Heart right ventricle (tissue), 16 donors: ENCODE results near the gene RPS6KA4. TPM values are rescaled to one million over a fixed set of nuclear protein-coding genes. Genes with fewer than 3 reads are reported as not detected.

Experiments used
- ATAC-seq, 8 donors: fragments of 200-7000 bp; cut with Tn5 transposase; one replicate each; pipeline ENCODE4 v1.9.1; 2020; ENCODE audit warnings: mild to moderate bottlenecking in 8 of 8, moderate library complexity in 8 of 8, moderate number of reproducible peaks in 1 of 8
- DNase-seq, 2 donors: peaks; one replicate each; pipeline ENCODE4 v3.0.0-alpha.2; 2020
- H3K27ac ChIP-seq, 10 donors: fragments of 200-600 bp; sonication (generic) in 2 of 10; one replicate each; pipeline versions ENCODE4 v1.5.0 to v1.8.0; 2020 to 2022; ENCODE audit warnings: mild to moderate bottlenecking in 3 of 10
- H3K27me3 ChIP-seq, 7 donors: fragments of 200-600 bp; one replicate each; pipeline ENCODE4 v1.8.0; 2021 to 2022; ENCODE audit warnings: mild to moderate bottlenecking in 2 of 7
- H3K36me3 ChIP-seq, 9 donors: fragments of 200-600 bp; sonication (generic) in 1 of 9; one replicate each; pipeline versions ENCODE4 v1.5.0 to v1.8.0; 2020 to 2022; ENCODE audit warnings: mild to moderate bottlenecking in 2 of 9
- H3K4me1 ChIP-seq, 9 donors: fragments of 200-600 bp; sonication (generic) in 1 of 9; one replicate each; pipeline versions ENCODE4 v1.5.0 to v1.8.0; 2020 to 2022; ENCODE audit warnings: mild to moderate bottlenecking in 4 of 9
- H3K4me3 ChIP-seq, 10 donors: fragments of 200-600 bp; sonication (generic) in 2 of 10; one replicate each; pipeline versions ENCODE4 v1.5.0 to v1.8.0; 2020 to 2022; ENCODE audit warnings: mild to moderate bottlenecking in 7 of 10, moderate library complexity in 2 of 10
- H3K9me3 ChIP-seq, 11 donors: fragments of 200-600 bp in 10 of 11; sonication (generic) in 2 of 11; one replicate each; pipeline versions ENCODE4 v1.5.0 to v1.8.0; 2013 to 2022; ENCODE audit warnings: mild to moderate bottlenecking in 2 of 11, control low read depth in 1 of 11, moderate library complexity in 1 of 11
- WGBS, 2 donors: extraction: QIAGEN DNeasy Blood & Tissue Kit; methylation state at CpG; one replicate each; pipeline ENCODE4 v1.1.7; 2013; ENCODE audit warnings: inconsistent platforms in 1 of 2; 5-methylcytosine and 5-hydroxymethylcytosine counted together
- intact Hi-C, 10 donors: fragments of 100-400 bp; cut with DNase I; formaldehyde crosslinking; loops; one replicate each; pipeline versions ENCODE4 v1.11.1 to v1.14.2; 2022
- polyA plus RNA-seq, 2 donors: library from polyadenylated mRNA; stranded (reverse); fragments of 200-250 nt; gene quantifications; one replicate each; pipeline ENCODE4 v1.2.3, GENCODE V29; 2013
- total RNA-seq, 10 donors: library from RNA; stranded (reverse); fragmentation: NEBNext Ultra II Directional in 3 of 10; extraction: Animal tissue kit (Norgen Biotek cat#: 25700) in 3 of 10; gene quantifications; one replicate each; pipeline versions ENCODE4 v1.2.1 to v1.2.4, GENCODE V29; 2021 to 2023
- TF ChIP-seq, protein P1 (sequence below), 9 donors: fragments of 200-600 bp; sonication (generic) in 2 of 9; IDR thresholded peaks; one replicate each; pipeline versions ENCODE4 v1.5.0 to v1.8.0; 2021 to 2022; ENCODE audit warnings: antibody characterized with exemption in 9 of 9, mild to moderate bottlenecking in 5 of 9, moderate library complexity in 1 of 9
- donor health status: Arrhythmogenic right ventricular cardiomyopathy.
- donor health status: ischemic (EF 13 %, LVEDD 7.1; RV severe dilation, severe dysfunction).
- donor health status: healthy with polysubstance abuse.
- donor health status: DM: no; HTN: yes; CAD: no.
- donor health status: DM: no; HTN: no; CAD: no.
- donor health status: ischemic (EF 25% LVEDD 6.9; RV normal size, moderate dysfunction).
- donor health status: ischemic (EF 25% LVEDD 5.7; RV mildly dilated, moderate dysfunction).
- donor health status: healthy.
- donor health status: DM: yes; HTN: yes; CAD: no.
- donor health status: Ischemic cardiomyopathy.
- donor health status: ischemic (EF 35%, LVEDD 5.7; RV mildly dilated, moderate dysfunction).
- donor health status: nonischemic (EF 11% LVEDD 7.7; RV severe dilation, severe dysfunction).
- donor health status: DM: yes; HTN: yes; CAD: no.
- donor health status: PGD.
- donor health status: ischemic (EF 29% LVEDD 5.4; RV normal size, mild dysfunction).
- donor health status: nonischemic (EF 23%, LVEDD 6.1; RV moderate dilation, normal function).

RPS6KA4 gene
- total and polyA plus RNA-seq, 12 donors = 10.7 to 21.9 (median 13.3) TPM

DNA sequence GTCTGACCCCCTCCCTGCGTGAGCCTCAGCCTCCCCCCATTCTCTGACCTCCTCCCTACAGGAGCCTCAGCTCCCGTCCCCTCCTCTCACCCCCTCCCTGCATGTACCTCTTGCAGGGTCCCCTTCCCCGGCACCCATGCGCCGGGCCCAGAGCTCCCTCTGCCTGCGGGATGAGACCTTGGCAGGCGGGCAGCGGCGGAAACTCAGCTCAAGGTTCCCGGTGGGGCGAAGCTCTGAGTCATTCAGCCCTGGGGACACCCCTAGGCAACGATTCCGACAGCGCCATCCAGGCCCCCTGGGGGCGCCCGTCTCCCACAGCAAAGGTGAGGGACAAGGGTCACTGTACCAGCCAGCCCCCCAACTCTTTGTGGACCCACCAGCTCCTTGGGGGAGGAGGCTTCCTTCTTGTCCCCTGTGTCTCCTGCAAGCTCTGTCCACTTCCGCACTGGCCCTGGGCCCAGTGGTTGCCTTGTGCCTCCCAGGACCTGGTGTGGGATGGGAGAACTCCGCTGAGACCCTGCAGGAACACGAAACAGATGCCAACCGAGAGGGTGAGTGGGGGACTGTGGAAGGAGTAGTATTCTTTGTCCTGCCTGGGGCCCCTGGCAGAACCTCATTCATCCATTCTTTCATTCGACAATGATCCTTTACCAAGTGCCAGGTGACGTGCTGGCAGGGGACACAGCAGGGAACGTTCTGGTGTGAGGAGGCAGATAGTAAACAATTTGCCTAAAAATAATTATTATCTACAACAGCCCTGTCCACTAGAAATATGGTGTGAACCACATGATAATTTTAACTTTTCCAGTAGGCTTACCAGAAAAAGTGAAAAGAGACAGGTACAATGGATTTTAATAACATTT lies 3.7 kb upstream of the RPS6KA4 start:
- Histone ChIP-seq H3K9me3 (no peaks in the 10 kb centered on the region), H3K4me1 (peaks cover 8 to 45% (median 36%) of the 10 kb centered on the region in 9 donors), H3K27ac (peak overlapping the region in 9 of 10 donors; percentile 50 to 80 (median 67)), H3K36me3 (peaks cover 0 to 24% (median 0%) of the 10 kb centered on the region in 9 donors), H3K27me3 (no peaks in the 10 kb centered on the region), H3K4me3 (peak overlapping the region; percentile 7 to 46 (median 36))
- DNase-seq (peak; percentile 76 to 82), ATAC-seq (peak; percentile 58 to 81 (median 75))
- intact Hi-C loops = loop anchor here in 6 of 10 donors (1.0 to 10.0 kb wide), 5 partner anchors 37 to 742 kb away; partner anchors contain the start of genes PRDX5 (in 6 of the 6), TRMT112 (in 4 of the 6) and VPS51 (in 1 of the 6)
- TF ChIP-seq, protein P1, sequence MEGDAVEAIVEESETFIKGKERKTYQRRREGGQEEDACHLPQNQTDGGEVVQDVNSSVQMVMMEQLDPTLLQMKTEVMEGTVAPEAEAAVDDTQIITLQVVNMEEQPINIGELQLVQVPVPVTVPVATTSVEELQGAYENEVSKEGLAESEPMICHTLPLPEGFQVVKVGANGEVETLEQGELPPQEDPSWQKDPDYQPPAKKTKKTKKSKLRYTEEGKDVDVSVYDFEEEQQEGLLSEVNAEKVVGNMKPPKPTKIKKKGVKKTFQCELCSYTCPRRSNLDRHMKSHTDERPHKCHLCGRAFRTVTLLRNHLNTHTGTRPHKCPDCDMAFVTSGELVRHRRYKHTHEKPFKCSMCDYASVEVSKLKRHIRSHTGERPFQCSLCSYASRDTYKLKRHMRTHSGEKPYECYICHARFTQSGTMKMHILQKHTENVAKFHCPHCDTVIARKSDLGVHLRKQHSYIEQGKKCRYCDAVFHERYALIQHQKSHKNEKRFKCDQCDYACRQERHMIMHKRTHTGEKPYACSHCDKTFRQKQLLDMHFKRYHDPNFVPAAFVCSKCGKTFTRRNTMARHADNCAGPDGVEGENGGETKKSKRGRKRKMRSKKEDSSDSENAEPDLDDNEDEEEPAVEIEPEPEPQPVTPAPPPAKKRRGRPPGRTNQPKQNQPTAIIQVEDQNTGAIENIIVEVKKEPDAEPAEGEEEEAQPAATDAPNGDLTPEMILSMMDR (IDR thresholded peaks at IDR 0.05) = peak; percentile 47 to 83 (median 69)
- 8 to 9% methylated on average over 23 of the region's 23 CpGs for WGBS, 2 donors

- DNase-seq = no peak
- peak overlapping the region in 1 of 10 donors; percentile 6 for H3K27ac ChIP-seq
- ATAC-seq = no peak
- H3K36me3 ChIP-seq = peaks cover 0 to 39% (median 14%) of the 10 kb centered on the region in 9 donors
- intact Hi-C loops = loop anchor here in 4 of 10 donors (5.0 to 10.0 kb wide), 3 partner anchors 39 to 741 kb away; partner anchors contain the start of genes PRDX5 (in 4 of the 4), TRMT112 (in 4 of the 4) and VPS51 (in 1 of the 4)
- no peaks in the 10 kb centered on the region for H3K9me3 ChIP-seq
- H3K4me3 ChIP-seq = no peak overlapping the region
- peaks cover 8 to 48% (median 36%) of the 10 kb centered on the region in 9 donors for H3K4me1 ChIP-seq
- TF ChIP-seq, protein P1 (IDR thresholded peaks at IDR 0.05) = peak in 7 of 9 donors; percentile 9 to 35 (median 22)
- WGBS, 2 donors = 85 to 88% methylated on average over 25 of the region's 25 CpGs
- H3K27me3 ChIP-seq = no peaks in the 10 kb centered on the region
Measured at GRCh38 chr11:64356498-64357411, 2.2 kb upstream of the RPS6KA4 start.

- TF ChIP-seq, protein P1 (IDR thresholded peaks at IDR 0.05) = no peak
- Histone ChIP-seq H3K4me3 (no peak overlapping the region), H3K36me3 (peaks cover 0 to 41% (median 21%) of the 10 kb centered on the region in 9 donors), H3K9me3 (no peaks in the 10 kb centered on the region), H3K27me3 (no peaks in the 10 kb centered on the region), H3K27ac (peak overlapping the region in 4 of 10 donors; percentile 36 to 94 (median 90)), H3K4me1 (peaks cover 8 to 48% (median 36%) of the 10 kb centered on the region in 9 donors)
- no peak for ATAC-seq
- no peak for DNase-seq
- intact Hi-C loops = loop anchor here in 4 of 10 donors (5.0 to 10.0 kb wide), 3 partner anchors 40 to 740 kb away; partner anchors contain the start of genes PRDX5 (in 4 of the 4), TRMT112 (in 4 of the 4) and VPS51 (in 1 of the 4)
- 94% methylated on average over 6 of the region's 6 CpGs for WGBS, 2 donors
Measured at GRCh38 chr11:64357446-64357845, 1.5 kb upstream of the RPS6KA4 start.
